Measurements from ENCODE around the gene SDSL.

DNA sequence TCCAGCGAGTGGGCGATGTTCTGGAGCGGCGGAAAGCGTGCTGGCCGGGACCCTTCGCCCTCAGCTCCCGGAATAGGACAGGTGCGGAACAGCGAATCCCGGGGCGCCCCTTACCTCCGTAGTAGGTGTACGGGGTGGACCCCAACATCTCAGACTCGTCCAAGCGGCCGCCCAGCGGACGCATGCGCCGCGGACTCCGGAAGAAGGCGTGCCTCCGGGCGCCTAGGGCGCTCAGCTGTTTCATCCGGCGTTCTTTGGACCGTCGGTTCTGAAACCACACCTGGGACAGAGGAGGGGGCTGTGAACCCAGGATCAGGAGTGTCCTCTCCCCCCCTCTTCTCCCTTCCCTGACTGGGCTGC, 44.9 kb downstream of the SDSL start:
- TF ChIP-seq, protein P1, sequence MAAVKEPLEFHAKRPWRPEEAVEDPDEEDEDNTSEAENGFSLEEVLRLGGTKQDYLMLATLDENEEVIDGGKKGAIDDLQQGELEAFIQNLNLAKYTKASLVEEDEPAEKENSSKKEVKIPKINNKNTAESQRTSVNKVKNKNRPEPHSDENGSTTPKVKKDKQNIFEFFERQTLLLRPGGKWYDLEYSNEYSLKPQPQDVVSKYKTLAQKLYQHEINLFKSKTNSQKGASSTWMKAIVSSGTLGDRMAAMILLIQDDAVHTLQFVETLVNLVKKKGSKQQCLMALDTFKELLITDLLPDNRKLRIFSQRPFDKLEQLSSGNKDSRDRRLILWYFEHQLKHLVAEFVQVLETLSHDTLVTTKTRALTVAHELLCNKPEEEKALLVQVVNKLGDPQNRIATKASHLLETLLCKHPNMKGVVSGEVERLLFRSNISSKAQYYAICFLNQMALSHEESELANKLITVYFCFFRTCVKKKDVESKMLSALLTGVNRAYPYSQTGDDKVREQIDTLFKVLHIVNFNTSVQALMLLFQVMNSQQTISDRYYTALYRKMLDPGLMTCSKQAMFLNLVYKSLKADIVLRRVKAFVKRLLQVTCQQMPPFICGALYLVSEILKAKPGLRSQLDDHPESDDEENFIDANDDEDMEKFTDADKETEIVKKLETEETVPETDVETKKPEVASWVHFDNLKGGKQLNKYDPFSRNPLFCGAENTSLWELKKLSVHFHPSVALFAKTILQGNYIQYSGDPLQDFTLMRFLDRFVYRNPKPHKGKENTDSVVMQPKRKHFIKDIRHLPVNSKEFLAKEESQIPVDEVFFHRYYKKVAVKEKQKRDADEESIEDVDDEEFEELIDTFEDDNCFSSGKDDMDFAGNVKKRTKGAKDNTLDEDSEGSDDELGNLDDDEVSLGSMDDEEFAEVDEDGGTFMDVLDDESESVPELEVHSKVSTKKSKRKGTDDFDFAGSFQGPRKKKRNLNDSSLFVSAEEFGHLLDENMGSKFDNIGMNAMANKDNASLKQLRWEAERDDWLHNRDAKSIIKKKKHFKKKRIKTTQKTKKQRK (IDR thresholded peaks at IDR 0.05; ENCODE audit: low read depth, low read length), result no peak
- no peak for TF ChIP-seq EZH2 (IDR thresholded peaks at IDR 0.05; ENCODE audit: borderline replicate concordance, control insufficient read depth, low read depth, low read length)
- no peak for TF ChIP-seq ZNF274 (IDR thresholded peaks at IDR 0.05; ENCODE audit: insufficient read depth, insufficient read length)
- TF ChIP-seq ZBED1 (IDR thresholded peaks at IDR 0.05; ENCODE audit: borderline replicate concordance), result no peak
- TF ChIP-seq SPI1 (IDR thresholded peaks at IDR 0.05; ENCODE audit: borderline replicate concordance, insufficient read depth, low read depth, low read length), result no peak
